NCI-H2081 treated with DMSO at 0.1 percent for 48 hours (cell line): Measurements from ENCODE around the gene SLC16A10.
"Not testable (repeated sequence)": the region's sequence is repeated elsewhere in the genome, so short reads cannot be mapped to it uniquely, and the experiment has no call there.

ENCODE experiments used
- DNase-seq: peaks from one replicate; lab custom pipeline; 2025; lab: John Stamatoyannopoulos, UW

Gene SLC16A10

DNA sequence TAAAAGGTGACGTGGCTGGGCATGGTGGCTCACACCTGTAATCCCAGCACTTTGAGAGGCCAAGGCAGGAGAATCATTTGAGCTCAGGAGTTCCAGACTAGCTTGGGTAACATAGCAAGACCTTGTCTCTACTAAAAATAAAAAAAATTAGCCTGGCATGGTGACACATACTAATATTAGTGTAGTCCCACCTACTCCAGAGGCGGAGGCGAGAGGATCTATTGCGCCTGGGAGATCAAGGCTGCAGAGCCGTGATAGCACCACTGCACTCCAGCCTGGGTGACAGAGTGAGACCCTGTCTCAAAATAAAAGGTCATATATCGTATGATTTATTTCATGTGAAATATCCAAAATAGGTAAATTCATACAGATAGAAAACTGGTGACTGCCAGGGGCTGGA lies 132.5 kb downstream of the SLC16A10 start:
- no peak for DNase-seq

DNA sequence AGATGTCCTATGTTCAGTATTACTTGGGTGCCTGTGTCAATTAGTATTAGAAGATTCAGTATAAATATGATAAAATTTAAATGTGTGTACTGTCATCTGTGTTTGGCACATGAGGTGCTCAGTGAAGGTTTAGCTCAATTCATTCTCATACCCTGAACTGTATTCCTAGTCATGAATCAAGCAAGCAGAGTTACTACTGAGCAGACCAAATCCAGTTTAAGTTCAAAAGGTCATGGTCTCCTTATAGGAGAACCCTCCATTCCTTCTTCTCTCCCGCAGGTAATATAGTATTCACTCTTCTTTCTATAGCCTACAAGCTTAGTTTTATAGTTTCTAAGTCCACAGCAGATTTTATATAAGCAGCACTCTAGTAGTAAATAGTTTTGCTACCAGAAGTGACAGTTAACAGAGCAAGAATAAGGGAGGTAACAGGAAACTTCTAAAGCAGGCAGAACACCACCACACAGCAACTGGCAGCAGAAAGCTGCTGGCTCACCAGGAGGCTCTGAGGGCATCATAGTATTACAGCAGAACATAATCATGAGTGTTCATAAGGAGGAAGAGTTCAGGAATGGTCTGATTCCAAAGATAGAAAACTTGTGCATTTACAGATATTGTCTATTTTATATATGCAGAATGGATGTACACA lies 133.2 kb downstream of the SLC16A10 start:
- no peak for DNase-seq

DNA sequence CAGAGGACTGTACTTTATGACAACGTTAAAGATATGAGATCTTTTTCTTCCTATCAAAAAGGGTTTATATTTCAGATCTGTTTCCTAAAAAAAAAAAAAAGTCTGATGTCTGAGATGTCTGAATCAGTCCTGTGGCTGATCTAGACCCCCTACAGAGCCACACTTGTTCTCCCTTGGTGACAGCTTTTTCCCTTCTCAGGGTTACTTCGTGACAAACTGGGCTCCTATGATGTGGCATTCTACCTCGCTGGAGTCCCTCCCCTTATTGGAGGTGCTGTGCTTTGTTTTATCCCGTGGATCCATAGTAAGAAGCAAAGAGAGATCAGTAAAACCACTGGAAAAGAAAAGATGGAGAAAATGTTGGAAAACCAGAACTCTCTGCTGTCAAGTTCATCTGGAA lies 134.5 kb downstream of the SLC16A10 start:
- no peak for DNase-seq

DNA sequence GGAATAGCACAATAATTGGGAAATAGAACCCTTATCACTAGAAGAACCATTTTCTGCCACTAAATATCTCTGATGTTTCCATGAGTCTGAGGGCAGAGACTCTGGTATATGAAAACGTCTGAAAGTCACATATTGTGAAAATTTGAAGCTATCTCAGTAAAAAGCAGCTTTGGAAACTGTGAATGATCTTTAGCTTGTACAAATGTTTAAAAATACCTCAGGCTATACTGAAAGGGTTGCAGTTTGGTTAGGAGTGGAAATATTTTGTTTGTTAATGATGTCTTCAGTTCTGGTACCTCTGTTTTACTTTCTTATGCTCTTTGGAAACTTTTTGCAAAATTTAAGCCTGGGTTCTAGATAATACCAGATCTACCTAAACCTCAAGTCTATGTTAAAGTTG lies 135.0 kb downstream of the SLC16A10 start:
- DNase-seq: no peak

DNA sequence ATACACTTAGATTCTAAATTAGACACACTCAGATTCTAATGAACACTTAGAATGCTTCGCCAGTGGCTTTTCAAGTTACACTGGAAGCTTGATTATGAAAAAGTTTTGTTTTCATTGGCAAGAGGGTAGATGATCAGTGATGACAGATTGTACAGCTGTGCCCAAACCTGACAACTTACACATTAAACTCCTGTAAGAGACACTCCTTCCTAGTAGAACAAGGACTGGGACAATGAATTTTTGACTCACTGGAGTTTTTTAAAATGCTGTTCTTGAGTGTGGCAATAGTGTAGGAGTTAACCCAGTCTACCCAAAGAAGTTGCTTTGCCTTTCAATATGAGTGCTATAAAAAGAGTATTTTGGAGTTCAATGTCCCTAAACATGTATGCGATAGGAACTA lies 140.8 kb downstream of the SLC16A10 start:
- no peak for DNase-seq

DNA sequence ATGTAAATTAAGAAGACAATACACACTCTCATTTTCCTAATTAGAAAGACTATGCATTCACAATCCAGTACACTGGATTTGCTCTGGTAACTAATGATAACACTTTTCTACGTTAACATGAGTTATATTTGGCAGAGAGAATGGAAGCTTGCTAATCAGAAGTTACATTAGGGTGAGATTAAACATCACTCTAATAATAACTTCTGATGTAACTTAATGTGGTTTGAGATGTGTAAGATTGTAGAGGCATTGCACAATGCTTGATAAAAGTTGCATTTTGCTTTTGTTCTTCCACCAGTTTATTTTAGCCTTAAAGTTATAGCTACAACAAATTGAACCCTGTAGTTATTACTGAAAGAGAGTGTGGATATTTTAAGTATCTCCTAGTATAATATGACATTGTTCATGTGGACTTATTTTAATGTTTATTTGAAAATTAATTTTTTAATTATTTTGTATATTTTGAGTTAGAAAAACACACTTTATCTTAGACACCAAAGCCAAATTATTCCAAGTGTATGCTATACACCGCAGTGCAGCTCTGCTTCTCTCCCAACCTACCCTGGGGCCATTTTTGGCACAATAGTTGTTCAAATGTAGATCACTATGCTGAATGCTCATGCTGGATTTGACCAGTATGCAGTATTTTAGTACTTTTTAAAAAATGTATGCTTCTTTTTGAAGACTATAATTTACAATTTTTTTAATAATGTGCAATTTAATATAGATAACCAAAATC lies 143.2 kb downstream of the SLC16A10 start:
- no peak for DNase-seq

DNA sequence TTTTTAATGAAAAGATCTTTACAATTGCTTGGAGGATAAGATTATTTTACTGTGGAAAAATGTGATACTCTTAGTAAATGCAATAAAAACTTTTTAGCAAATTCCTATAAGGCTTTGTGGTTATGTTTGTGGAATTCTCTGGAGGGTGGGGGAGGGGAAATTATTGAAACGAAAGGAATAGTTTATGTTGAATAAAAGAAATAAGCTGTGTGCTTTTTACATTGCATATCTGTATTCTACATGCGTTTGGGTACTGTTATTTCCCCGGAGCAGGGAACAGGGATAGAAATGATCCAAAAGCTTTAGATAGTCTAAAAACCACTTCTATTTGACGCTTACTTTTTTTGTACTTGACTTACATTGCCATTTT lies 143.8 kb downstream of the SLC16A10 start:
- no peak for DNase-seq

DNA sequence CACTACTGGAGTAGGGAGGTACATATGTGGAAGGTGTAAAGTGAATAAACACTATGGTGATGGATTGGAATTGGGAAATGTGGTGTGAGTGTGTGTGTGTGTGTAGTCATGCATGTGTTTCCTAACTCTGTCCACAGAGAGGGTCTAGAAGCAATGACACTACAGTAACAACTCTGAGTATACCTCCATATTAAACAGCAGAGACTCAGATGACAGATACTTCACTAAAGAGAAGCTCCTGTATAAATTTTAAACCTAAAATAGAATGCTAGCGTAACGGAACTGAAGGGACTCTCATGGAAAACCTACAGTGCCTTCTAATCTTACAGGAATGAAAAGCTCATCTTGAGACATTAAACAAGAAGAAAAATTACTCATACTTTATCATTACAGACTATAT lies 150.5 kb downstream of the SLC16A10 start:
- no peak for DNase-seq

DNA sequence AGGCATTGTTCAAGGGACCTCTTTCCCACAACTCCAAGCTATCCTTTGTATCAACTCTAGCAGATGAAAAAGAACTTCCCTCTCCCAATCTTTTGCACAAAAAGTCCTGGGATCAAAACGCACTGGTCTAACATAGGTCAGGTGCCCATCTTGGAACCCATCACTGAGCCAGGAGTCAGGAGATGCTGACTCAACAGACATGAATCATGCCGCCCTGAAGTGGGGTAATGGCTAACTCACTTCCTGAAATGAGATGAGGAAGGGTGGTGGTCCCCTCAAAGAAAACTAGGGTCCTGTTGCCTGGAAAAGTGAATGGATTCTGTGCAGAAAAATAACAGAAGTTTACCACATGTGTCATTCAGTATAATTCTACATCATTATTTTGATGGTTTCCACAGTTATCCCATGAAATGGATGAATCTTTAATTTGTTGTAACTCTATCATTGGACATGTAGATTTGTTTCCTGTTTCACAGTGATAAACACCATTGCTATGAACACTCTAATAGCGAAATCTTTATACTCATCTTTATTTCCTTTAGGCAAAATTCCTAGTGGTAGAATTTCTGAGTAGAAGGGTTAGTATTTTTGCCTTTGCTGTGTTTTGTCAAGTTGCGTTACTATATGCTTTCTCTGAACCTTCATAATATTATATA lies 151.3 kb downstream of the SLC16A10 start:
- DNase-seq: no peak

DNA sequence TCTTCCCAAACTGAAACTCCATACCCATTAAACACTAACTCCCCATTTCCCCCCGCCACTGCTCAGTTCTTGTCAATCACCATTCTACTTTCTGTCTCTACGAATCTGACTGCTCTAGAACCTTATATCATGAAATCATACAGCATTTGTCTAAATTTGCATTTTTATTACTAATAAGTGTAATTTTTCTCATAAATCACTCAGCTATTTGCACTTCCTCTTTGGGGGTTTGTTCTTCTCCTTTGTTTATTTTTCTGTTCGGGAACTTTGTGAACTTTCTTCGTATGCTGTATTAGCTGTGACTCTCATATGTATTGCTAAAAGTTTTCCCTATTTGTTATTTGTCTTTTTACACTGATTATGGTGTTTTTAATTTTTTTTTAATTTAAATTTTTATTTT lies 152.2 kb downstream of the SLC16A10 start:
- no peak for DNase-seq

DNA sequence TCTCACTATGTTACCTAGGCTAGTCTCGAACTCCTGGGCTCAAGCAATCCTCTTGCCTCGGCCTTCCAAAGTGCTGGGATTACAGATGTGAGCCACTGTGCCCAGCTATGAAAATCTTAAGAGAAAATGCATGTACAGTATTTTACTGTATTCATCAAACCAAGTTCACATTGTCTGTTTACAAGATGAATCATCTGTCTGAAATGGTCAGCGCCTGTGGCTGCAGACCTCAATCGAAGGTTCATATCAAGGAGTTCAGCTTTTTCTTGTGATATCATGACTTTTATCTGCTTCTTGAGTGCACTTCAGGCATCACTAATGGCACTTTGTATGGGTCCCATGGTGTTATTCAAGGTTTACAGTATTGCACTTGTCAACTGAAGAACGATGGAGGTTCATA lies 155.1 kb downstream of the SLC16A10 start:
- no peak for DNase-seq

DNA sequence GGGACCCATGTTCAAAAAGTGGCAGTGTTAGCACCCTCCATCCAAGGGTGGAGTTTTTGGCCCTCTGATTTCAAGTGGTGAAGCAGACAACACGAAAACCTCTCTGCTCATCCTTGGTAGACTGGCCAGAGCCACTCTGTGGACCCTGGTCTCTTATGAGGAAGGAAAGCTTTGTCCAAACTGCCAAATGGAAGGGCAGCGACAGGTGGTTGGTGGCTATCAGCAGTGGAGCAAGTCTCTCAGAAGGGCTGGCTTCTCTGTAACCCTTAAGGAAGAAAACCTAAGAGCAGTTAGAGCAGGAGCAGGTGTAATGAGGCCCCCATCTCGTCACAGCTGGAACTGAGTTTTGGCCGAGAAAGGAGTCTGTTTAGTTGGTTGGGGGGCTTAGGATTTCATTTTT lies 155.8 kb downstream of the SLC16A10 start:
- DNase-seq: no peak

DNA sequence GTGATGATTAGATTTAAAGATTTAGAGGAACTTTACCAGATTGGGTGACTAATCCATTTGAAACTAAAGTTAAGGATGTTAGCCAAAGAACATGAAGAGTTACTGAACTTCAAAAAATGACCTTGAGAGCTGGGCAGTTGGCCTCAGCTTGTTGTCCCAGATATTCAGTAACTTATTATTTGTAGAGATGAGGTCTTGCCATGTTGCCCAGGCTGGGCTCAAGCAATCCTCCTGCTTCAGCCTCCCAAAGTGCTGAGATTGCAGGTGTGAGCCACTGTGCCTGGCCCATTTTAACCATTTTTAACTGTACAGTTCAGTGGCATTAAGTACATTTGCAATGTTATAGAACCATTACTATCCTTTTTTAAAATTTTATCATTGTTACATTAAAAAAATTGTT lies 161.5 kb downstream of the SLC16A10 start:
- DNase-seq: no peak

DNA sequence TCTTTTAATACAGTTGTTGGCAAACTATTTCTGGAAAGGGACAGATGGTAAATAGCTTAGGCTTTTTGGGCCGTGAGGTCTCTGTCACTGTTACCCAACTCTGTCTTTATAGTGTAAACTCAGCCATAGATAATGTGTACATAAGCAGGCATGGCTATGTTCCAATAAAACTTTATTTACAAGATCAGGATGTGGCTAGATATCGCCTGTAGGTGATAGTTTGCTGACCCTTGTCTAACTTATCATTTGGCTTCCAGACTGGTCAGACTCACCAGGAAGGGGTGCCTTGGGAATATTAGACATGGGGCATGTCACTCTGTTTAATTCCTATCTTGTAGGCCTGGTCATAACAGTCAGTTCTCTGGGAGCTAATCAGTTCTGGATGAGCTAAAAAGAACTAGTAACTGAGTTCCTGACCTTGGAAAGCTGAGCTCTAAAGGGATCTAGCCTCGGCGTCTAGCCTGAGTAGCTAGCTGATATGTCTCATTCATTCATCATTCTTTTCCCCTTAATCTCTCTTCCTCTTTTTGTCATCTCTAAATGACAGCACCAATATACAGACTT lies 163.6 kb downstream of the SLC16A10 start:
- no peak for DNase-seq

DNA sequence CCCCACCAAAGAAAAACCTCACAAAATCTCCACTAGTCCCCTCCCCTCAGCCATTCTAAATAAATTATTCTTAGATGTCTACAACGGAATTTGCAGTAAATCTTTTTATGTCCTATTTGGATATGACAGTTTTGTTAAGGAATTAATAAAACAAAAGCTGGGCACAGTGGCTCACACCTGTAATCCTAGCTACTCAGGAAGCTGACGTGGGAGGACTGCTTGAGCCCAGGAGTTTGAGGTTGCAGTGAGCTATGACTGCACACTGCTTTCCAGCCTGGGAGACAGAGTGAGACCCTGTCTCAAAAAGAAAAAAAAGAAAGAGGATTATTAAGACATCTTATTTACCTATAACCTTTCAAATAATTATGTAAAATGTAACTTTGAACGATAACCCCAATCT lies 165.4 kb downstream of the SLC16A10 start:
- DNase-seq: no peak

DNA sequence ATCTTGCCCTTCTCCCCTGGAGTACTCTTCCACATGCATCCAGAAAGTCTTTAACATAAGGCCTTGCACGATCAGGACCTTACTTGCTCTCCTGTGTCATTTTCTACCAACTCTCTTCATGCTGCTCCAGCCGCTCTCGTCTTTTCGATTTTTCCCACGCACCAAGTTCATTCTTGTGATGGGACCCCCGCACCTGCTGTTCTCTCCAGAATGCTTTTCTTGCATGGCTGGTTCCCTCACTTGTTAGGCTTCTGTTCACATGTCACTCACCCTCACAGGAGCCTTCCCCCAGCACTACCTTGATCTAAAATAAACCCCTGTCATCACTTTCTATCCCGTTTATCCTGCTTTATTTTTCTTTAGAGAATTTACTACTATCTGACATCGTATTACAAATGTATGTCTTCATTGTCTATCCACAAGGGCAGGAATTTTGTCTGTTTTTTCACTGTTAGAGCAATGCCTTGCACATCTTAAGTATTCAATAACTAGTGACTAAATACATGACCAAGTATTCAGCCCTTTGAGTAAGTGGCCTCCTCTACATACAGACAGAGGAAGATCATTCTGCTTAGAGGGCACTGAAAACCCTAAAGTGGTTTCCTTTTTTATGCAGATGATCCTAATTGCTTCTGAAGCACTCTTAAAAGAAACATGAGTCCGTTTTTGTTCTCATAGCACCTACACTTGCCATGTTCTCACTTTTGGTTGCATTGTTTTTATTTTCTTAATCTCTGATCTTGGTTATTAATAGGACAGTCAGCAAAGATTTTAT lies 166.9 kb downstream of the SLC16A10 start:
- DNase-seq: no peak

DNA sequence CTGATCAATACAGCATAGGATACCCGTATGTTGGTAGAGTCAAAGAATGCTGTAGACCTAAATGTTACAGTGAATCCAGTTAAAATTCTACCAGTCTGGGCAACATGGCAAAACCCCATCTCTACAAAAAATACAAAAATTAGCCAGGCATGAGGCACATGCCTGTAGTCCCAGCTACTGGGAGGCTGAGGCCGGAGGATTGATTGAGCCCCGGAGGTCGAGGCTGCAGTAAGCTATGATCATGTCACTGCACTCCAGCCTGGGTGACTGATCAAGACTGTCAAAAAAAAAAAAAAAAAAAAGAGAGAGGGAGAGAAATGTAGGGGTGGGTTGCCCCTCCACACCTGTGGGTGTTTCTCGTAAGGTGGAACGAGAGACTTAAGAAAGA lies 167.5 kb downstream of the SLC16A10 start:
- DNase-seq: no peak

DNA sequence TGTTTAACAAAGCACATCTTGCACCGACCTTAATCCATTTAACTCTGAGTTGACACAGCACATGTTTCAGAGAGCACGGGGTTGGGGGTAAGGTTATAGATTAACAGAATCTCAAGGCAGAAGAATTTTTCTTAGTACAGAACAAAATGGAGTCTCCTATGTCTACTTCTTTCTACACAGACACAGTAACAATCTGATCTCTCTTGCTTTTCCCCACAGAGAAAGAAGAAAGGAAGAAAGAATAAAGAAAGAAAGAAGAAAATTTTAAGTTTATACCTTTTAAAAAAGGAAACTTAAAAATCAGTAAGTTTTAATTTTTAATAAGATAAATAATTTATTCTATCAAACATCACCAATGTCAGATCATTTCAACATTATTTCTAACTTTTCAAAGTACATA lies 168.5 kb downstream of the SLC16A10 start:
- DNase-seq: not testable (repeated sequence)

DNA sequence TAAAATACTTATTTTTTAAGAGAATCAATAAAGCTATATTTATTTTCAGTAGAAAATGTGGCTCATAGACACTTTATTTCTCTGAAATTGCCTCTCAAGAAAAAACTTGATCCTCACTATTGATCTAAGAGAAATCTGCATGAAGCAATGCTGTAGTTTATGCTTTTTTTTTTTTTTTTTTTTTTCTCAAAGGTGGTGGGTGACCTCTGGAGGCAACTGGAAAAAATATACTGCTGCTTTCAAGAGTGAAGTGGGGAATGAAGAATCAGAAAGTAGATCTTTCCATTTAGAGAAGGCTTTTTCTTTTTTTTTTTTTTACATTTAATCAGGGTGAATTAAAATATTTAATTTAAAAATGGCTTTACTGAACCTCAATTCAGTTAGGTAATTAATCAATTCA lies 169.3 kb downstream of the SLC16A10 start:
- no peak for DNase-seq

DNA sequence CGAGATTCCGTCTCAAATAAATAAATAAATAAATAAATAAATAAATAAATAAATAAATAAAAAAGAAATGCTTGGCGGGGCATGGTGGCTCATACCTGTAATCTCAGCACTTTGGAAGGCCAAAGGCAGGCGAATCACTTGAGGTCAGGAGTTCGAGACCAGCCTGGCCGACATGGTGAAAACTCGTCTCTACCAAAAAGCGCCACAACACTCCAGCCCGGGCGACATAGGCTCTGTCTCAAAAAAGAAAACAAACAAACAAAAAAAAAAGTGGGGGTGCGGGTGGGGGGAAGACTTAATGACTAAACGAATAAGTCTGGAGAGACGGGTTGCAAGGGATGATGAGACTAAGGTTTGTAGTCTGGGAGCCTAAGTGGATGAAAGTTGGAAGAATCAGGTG lies 170.7 kb downstream of the SLC16A10 start:
- DNase-seq: no peak

DNA sequence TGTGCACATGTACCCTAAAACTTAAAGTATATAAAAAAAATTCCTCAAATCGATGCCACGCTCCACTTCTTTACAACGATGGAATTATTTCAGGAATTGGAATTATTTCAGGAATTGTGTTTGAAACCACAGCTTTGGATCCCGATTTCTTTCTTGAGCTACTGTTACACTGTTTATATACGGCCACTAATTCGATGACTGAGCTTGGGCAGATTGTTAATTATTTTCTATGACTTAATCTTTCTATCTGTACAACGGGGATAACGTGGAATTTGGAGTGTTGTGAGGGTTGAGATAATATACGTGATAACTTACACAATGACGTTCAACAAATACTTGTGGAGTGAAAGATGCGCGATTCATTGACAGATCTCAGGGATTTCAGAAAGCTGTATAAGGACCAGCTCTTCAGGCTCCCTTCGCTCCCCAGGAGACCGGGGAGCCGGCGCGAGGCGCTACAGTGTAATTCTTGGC lies 171.3 kb downstream of the SLC16A10 start:
- DNase-seq: no peak

DNA sequence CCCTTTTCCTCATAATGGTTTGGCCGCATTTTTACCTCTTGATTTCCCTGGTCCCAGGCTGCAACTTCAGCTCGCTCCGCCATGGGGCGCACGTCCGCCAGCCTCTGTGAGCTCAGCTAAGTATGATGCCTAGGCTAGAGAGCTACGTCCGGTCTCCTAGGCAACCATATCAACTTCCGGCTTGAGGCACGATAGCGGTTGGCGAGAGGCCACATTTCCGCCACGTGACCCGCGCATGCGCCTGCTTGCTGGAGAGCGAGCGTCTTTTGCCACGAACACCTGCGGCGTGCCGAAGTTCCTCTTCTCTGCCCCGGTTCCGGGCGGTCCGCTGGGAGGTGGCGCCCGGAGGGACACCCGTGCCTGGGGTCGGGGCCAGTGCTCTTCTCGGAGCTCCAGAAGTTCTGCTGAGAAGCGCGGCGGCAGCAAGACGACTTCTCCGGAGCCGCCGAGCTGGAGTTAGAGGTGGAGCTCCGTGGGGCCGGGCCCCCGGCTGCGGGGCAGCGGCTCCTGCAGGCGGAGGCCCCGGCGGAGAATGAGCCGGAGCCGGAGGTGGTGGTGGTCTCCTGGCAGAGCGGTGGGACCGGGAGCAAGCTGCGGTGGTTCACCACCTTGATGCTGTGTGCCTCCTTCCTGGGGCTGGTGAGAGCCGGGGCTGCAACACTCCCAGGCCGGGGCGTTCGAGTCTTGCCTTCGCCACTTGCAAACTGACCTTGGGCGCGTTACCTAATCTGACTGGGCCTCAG lies 172.0 kb downstream of the SLC16A10 start:
- peak; percentile 91 for DNase-seq
